HG03354 (cell line): ENCODE measurements around the gene RXRG.

Experiments
- ATAC-seq: cut with Tn5 transposase; IDR thresholded peaks from one replicate; pipeline ENCODE4 v1.9.1; 2021; ENCODE audit warnings: mild to moderate bottlenecking; ENCODE audit not compliant: unreplicated experiment, poor library complexity, severe bottlenecking

The RXRG gene

GRCh38 chr1:165452336-165453130 is 7.6 kb upstream of the RXRG start:
- no peak for ATAC-seq

- ATAC-seq, result no peak
Measured at GRCh38 chr1:165451691-165452090, 6.8 kb upstream of the RXRG start.

GRCh38 chr1:165449131-165449530 is 4.2 kb upstream of the RXRG start:
- no peak for ATAC-seq

- ATAC-seq, result no peak
Measured at GRCh38 chr1:165445388-165445787, 462 bp upstream of the RXRG start.

- no peak for ATAC-seq
Measured at GRCh38 chr1:165443539-165444311, 1.2 kb downstream of the RXRG start.

GRCh38 chr1:165442653-165443052 is 2.3 kb downstream of the RXRG start:
- ATAC-seq, result no peak

GRCh38 chr1:165442053-165442452 is 2.9 kb downstream of the RXRG start:
- no peak for ATAC-seq

GRCh38 chr1:165441166-165441880 is 3.6 kb downstream of the RXRG start:
- ATAC-seq, result no peak

- ATAC-seq, result no peak
Measured at GRCh38 chr1:165439330-165439729, 5.6 kb downstream of the RXRG start.

- no peak for ATAC-seq
Measured at GRCh38 chr1:165436994-165437393, 7.9 kb downstream of the RXRG start.

- no peak for ATAC-seq
Measured at GRCh38 chr1:165435801-165436200, 9.1 kb downstream of the RXRG start.

- no peak for ATAC-seq
Measured at GRCh38 chr1:165434281-165434680, 10.6 kb downstream of the RXRG start.

GRCh38 chr1:165431079-165431478 is 13.8 kb downstream of the RXRG start:
- ATAC-seq, result peak; percentile 75

- no peak for ATAC-seq
Measured at GRCh38 chr1:165426745-165427144, 18.2 kb downstream of the RXRG start.

GRCh38 chr1:165425621-165426020 is 19.3 kb downstream of the RXRG start:
- ATAC-seq, result no peak

GRCh38 chr1:165424454-165425216 is 20.3 kb downstream of the RXRG start:
- peak; percentile 78 for ATAC-seq

GRCh38 chr1:165423136-165423535 is 21.8 kb downstream of the RXRG start:
- no peak for ATAC-seq

GRCh38 chr1:165420655-165421054 is 24.3 kb downstream of the RXRG start:
- no peak for ATAC-seq

GRCh38 chr1:165419839-165420238 is 25.1 kb downstream of the RXRG start:
- ATAC-seq, result no peak

GRCh38 chr1:165418195-165418594 is 26.7 kb downstream of the RXRG start:
- no peak for ATAC-seq
